Neural progenitor cell (in vitro differentiated cells): ENCODE results near the gene SDK2. TPM values are rescaled to one million over a fixed set of nuclear protein-coding genes. Genes with fewer than 3 reads are reported as not detected.

Experiments
- DNase-seq: peaks from one replicate; pipeline ENCODE4 v3.0.0-alpha.2; 2016; ENCODE audit warnings: low spot score
- H2AFZ ChIP-seq: fragments of 200-600 bp; sonication (generic); replicated peaks from 2 replicates; pipeline ENCODE4 v1.6.1; 2016; ENCODE audit warnings: antibody characterized with exemption
- H3F3A ChIP-seq: fragments of 200-600 bp; sonication (generic); 2 replicates; pipeline ENCODE4 v1.6.1; 2016; ENCODE audit warnings: antibody characterized with exemption, low read depth
- H3K27ac ChIP-seq: fragments of 200-600 bp; sonication (generic); 2 replicates; pipeline ENCODE4 v1.5.1; 2016; ENCODE audit warnings: mild to moderate bottlenecking
- H3K27me3 ChIP-seq: fragments of 200-600 bp; sonication (generic); 2 replicates; pipeline ENCODE4 v1.6.1; 2016; ENCODE audit warnings: mild to moderate bottlenecking, moderate library complexity
- H3K36me3 ChIP-seq: fragments of 200-600 bp; sonication (generic); 2 replicates; pipeline ENCODE4 v1.5.1; 2016
- H3K4me1 ChIP-seq: fragments of 200-600 bp; sonication (generic); 2 replicates; pipeline ENCODE4 v1.6.1; 2016; ENCODE audit warnings: mixed run types
- H3K4me2 ChIP-seq: fragments of 200-600 bp; sonication (generic); 2 replicates; pipeline ENCODE4 v1.6.1; 2016
- H3K4me3 ChIP-seq: fragments of 200-600 bp; sonication (generic); 2 replicates; pipeline ENCODE4 v1.5.1; 2016
- H3K79me2 ChIP-seq: fragments of 200-600 bp; sonication (generic); 2 replicates; pipeline ENCODE4 v1.6.1; 2016; ENCODE audit warnings: low read depth
- H3K9ac ChIP-seq: fragments of 200-600 bp; sonication (generic); 2 replicates; pipeline ENCODE4 v1.6.1; 2016
- H3K9me3 ChIP-seq: fragments of 200-600 bp; sonication (generic); 2 replicates; pipeline ENCODE4 v1.5.1; 2016; ENCODE audit warnings: low read depth
- H4K20me1 ChIP-seq: fragments of 200-600 bp; sonication (generic); 2 replicates; pipeline ENCODE4 v1.6.1; 2016; ENCODE audit warnings: low read depth
- H3K27ac Mint-ChIP-seq: 3 replicates; pipeline ENCODE4 v1.8.0; 2021; ENCODE audit warnings: mixed read lengths
- H3K27me3 Mint-ChIP-seq: 2 replicates; pipeline ENCODE4 v1.8.0; 2022; ENCODE audit warnings: low read depth, mild to moderate bottlenecking, inconsistent platforms, moderate library complexity, mixed read lengths; ENCODE audit not compliant: insufficient read depth
- H3K36me3 Mint-ChIP-seq: 3 replicates; pipeline ENCODE4 v1.8.0; 2021; ENCODE audit warnings: mixed read lengths
- H3K4me1 Mint-ChIP-seq: 3 replicates; pipeline ENCODE4 v1.8.0; 2021; ENCODE audit warnings: mixed read lengths
- H3K4me3 Mint-ChIP-seq: 3 replicates; pipeline ENCODE4 v1.8.0; 2021; ENCODE audit warnings: mild to moderate bottlenecking, moderate library complexity, mixed read lengths
- H3K9me3 Mint-ChIP-seq: 3 replicates; pipeline ENCODE4 v1.8.0; 2020; ENCODE audit warnings: mixed read lengths
- CTCF ChIP-seq: fragments of 200-600 bp; sonication (generic); IDR thresholded peaks from 2 replicates; pipeline ENCODE4 v1.5.1; 2017; ENCODE audit warnings: antibody characterized with exemption, mild to moderate bottlenecking
- EZH2 ChIP-seq: fragments of 200-600 bp; sonication (generic); IDR thresholded peaks from 2 replicates; pipeline ENCODE4 v1.6.1; 2017; ENCODE audit warnings: antibody characterized with exemption, mild to moderate bottlenecking, moderate library complexity
- EZH2phosphoT487 ChIP-seq: fragments of 200-600 bp; sonication (generic); IDR thresholded peaks from 2 replicates; pipeline ENCODE4 v1.6.1; 2017; ENCODE audit warnings: antibody characterized with exemption
- total RNA-seq: library from RNA; depleted of rRNA; stranded (reverse); fragments of >200 nt; gene quantifications from 2 replicates; pipeline ENCODE4 v1.2.3, GENCODE V29; 2015; ENCODE audit warnings: low replicate concordance

Gene SDK2
- total RNA-seq, 1 donor from 2014 or later: 15.3 TPM

- Mint-ChIP-seq H3K4me1 (peaks cover 79% of the 10 kb centered on the region), H3K4me3 (peak overlapping the region; percentile 41), H3K27me3 (peaks cover 3% of the 10 kb centered on the region), H3K27ac (peak overlapping the region; percentile 91), H3K36me3 (peaks cover 20% of the 10 kb centered on the region), H3K9me3 (no peaks in the 10 kb centered on the region)
- H3K27me3 ChIP-seq: no peaks in the 10 kb centered on the region
- no peak overlapping the region for H2AFZ ChIP-seq
- no peaks in the 10 kb centered on the region for H3K9me3 ChIP-seq
- peaks cover 58% of the 10 kb centered on the region for H3K4me1 ChIP-seq
- no peaks in the 10 kb centered on the region for H3K36me3 ChIP-seq
- peaks cover 42% of the 10 kb centered on the region for H3F3A ChIP-seq
- H3K9ac ChIP-seq: no peak overlapping the region
- H3K27ac ChIP-seq: peak overlapping the region; percentile 93
- TF ChIP-seq EZH2 (no peak), CTCF (no peak), EZH2phosphoT487 (no peak)
- H4K20me1 ChIP-seq: peaks cover 5% of the 10 kb centered on the region
- H3K79me2 ChIP-seq: peaks cover 73% of the 10 kb centered on the region
- DNase-seq: no peak
- no peak overlapping the region for H3K4me3 ChIP-seq
- peak overlapping the region; percentile 62 for H3K4me2 ChIP-seq
Observed at GRCh38 chr17:73611630-73612029, 32.6 kb downstream of the SDK2 start.

DNA sequence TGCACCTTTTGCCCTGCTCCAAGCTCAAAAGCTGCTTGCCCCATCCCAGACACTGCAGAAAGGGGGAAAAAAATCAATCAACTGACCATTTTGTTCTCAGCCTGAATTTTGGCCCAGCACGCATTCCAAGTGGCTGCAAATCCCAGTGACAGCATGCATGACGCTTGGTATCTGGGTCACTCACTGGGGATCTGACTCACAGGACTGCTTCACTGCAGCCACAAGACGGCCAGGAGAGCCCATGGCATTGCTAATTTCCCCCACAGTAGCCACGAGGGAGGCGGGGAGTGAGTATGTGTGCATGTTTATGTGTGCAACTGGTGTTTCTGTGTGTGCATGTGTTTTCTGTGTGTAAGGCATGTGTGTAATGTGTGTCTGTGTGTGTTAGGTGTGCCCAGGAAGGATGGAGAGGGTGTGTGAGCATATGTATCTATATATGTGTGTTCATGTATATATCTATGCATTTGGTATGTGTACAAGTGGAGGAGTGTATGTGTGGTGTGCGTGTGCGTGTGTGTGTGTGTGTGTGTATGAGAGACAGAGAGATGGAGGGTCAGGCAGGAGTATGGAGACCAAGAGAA is 33.8 kb downstream of the SDK2 start:
- Mint-ChIP-seq H3K4me1 (peaks cover 66% of the 10 kb centered on the region), H3K4me3 (peak overlapping the region; percentile 22), H3K36me3 (peaks cover 28% of the 10 kb centered on the region), H3K27ac (peak overlapping the region; percentile 77), H3K27me3 (peaks cover 3% of the 10 kb centered on the region), H3K9me3 (peaks cover 2% of the 10 kb centered on the region)
- Histone ChIP-seq H3K36me3 (no peaks in the 10 kb centered on the region), H3K9me3 (no peaks in the 10 kb centered on the region), H4K20me1 (peaks cover 8% of the 10 kb centered on the region), H3K27me3 (no peaks in the 10 kb centered on the region), H3K9ac (no peak overlapping the region), H3F3A (peaks cover 30% of the 10 kb centered on the region), H2AFZ (no peak overlapping the region), H3K79me2 (peaks cover 73% of the 10 kb centered on the region), H3K27ac (no peak overlapping the region), H3K4me2 (peak overlapping the region; percentile 27), H3K4me1 (peaks cover 50% of the 10 kb centered on the region), H3K4me3 (no peak overlapping the region)
- DNase-seq: no peak
- no peak for TF ChIP-seq EZH2phosphoT487
- TF ChIP-seq EZH2: no peak
- TF ChIP-seq CTCF: no peak

GRCh38 chr17:73609758-73610157 is 34.5 kb downstream of the SDK2 start:
- Histone ChIP-seq H3K36me3 (no peaks in the 10 kb centered on the region), H3K27ac (no peak overlapping the region), H3K4me3 (no peak overlapping the region), H3K9ac (no peak overlapping the region), H3K4me1 (peaks cover 43% of the 10 kb centered on the region), H3K4me2 (peak overlapping the region; percentile 29), H3K9me3 (no peaks in the 10 kb centered on the region), H3F3A (peaks cover 23% of the 10 kb centered on the region), H4K20me1 (peaks cover 13% of the 10 kb centered on the region), H2AFZ (no peak overlapping the region), H3K27me3 (no peaks in the 10 kb centered on the region), H3K79me2 (peaks cover 78% of the 10 kb centered on the region)
- H3K4me1 Mint-ChIP-seq: peaks cover 64% of the 10 kb centered on the region
- H3K4me3 Mint-ChIP-seq: no peak overlapping the region
- peaks cover 7% of the 10 kb centered on the region for H3K9me3 Mint-ChIP-seq
- peaks cover 34% of the 10 kb centered on the region for H3K36me3 Mint-ChIP-seq
- peaks cover 3% of the 10 kb centered on the region for H3K27me3 Mint-ChIP-seq
- DNase-seq: no peak
- peak overlapping the region; percentile 71 for H3K27ac Mint-ChIP-seq
- TF ChIP-seq EZH2phosphoT487: no peak
- no peak for TF ChIP-seq CTCF
- no peak for TF ChIP-seq EZH2
